Cardiac fibroblast (primary cell): ENCODE results near the gene HDAC9.
A peak's percentile ranks its signal among the peaks of the same experiment; 100 is the strongest.

Experiments
- DNase-seq, 2 donors: peaks; one replicate each; pipeline versions ENCODE4 v3.0.0 to v3.0.0-alpha.2; 2010; ENCODE audit warnings: low read depth in 2 of 2
- H3K4me3 ChIP-seq, 2 donors: replicated peaks in 1 of 2; 1 replicate in 1 of 2; 2 replicates in 1 of 2; pipeline ENCODE4 v1.5.1; 2011; ENCODE audit warnings: low read depth in 2 of 2, low read length in 2 of 2, mild to moderate bottlenecking in 2 of 2, moderate library complexity in 1 of 2
- TF ChIP-seq, protein P1 (sequence below): IDR thresholded peaks from one replicate; pipeline ENCODE4 v1.5.1; 2011; ENCODE audit warnings: low read depth, mild to moderate bottlenecking, low read length, inconsistent platforms

The HDAC9 gene

DNA sequence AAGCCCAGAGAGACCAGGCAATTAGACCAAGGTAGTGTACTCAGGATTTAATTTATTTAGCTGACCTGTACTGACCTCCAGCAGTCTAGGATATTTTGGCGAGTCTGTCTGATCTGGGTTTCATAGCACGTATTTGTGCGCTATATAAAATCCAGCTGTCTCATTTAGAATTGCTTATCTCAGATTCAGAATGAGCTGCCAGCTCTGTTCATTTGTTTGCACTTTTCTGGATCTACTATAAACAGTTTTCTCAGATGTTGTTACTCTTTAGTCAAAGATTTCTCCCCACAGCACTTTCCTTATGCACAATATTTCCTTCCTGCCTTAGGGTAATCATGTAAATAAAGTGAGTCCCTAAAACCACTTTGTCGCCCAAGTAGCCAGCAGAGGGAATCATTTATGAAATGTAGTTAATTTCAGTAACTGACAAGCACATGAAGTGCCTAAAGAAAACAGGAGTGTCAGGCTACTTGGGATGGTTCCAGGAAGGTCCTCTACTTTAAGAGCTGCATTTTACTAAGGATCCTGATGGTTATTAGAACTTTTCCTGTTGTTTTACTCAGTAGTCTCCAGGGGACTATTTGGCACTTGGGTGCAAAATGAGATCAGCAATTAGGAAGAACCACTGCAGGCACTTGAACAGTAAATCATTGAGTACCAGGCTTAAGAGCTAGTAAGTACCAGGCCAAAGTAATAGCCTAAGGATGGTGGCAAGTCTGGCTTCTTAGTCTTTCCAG, 395.5 kb downstream of the HDAC9 start:
- TF ChIP-seq, protein P1, sequence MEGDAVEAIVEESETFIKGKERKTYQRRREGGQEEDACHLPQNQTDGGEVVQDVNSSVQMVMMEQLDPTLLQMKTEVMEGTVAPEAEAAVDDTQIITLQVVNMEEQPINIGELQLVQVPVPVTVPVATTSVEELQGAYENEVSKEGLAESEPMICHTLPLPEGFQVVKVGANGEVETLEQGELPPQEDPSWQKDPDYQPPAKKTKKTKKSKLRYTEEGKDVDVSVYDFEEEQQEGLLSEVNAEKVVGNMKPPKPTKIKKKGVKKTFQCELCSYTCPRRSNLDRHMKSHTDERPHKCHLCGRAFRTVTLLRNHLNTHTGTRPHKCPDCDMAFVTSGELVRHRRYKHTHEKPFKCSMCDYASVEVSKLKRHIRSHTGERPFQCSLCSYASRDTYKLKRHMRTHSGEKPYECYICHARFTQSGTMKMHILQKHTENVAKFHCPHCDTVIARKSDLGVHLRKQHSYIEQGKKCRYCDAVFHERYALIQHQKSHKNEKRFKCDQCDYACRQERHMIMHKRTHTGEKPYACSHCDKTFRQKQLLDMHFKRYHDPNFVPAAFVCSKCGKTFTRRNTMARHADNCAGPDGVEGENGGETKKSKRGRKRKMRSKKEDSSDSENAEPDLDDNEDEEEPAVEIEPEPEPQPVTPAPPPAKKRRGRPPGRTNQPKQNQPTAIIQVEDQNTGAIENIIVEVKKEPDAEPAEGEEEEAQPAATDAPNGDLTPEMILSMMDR: no peak
- DNase-seq: peak in 1 of 2 donors; percentile 61
- H3K4me3 ChIP-seq: no peak overlapping the region

DNA sequence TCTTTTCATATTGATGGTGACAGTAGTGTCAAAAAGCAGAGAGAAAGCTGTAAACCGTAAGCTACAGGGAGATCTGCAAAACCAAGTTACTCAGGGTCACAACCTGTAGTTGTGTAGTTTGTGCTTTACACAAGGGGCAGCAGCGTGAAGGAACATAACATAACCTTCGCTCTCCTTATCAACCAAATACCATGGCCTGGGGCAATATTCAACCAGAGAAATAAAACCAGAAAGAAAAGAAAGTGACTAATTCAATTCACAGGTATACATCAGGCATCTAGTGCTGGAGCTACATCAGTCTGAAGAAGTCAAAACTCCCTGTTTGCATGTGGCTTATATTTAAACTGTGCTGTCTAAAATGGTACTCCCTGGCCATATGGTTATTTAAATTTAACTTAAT, 397.6 kb downstream of the HDAC9 start:
- TF ChIP-seq, protein P1: no peak
- DNase-seq: no peak
- no peak overlapping the region for H3K4me3 ChIP-seq

DNA sequence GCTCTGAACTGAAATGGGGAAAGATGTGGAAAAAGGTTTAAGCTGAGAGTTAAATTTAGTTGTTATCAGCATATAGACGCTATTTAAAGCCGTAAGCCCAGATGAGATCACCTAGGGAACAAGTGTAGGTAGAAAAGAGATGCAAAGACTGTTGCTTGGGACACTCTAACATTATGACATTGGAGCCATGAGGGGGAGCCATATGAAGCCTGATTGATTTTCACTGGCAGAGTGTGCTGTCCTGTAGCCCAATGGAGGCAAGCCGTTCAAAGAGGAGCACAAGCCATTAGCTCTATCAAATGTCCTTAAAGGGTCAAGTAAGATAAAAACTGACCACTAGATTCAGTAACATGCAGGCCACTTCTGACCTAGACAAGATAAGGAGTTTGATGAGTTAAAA, 398.6 kb downstream of the HDAC9 start:
- DNase-seq: no peak

DNA sequence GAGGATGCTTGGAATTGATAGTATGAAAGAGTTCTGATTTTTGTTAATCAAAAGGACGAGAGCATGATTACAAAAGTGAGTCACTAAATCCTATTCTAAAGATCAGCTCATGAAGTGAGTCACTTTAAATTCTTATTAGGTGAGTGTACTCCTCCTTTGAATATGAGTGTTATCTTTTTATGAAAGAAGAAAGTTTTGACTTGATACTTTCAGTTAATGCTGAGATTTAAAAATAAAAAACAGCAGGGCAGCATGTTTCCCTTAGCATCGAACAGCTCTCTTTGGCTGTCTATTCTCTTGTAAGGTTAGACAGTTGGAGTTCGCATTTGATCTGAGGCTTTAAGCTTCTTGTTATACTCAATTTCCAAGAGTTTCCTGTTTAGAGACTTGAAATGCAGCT, 399.9 kb downstream of the HDAC9 start:
- peak overlapping the region in 1 of 2 donors; percentile 20 for H3K4me3 ChIP-seq
- peak; percentile 39 to 74 for DNase-seq
- TF ChIP-seq, protein P1: no peak

More for the DNA sequence above, 398.6 kb downstream of the HDAC9 start:
- H3K4me3 ChIP-seq: no peak overlapping the region
- TF ChIP-seq, protein P1: no peak

DNA sequence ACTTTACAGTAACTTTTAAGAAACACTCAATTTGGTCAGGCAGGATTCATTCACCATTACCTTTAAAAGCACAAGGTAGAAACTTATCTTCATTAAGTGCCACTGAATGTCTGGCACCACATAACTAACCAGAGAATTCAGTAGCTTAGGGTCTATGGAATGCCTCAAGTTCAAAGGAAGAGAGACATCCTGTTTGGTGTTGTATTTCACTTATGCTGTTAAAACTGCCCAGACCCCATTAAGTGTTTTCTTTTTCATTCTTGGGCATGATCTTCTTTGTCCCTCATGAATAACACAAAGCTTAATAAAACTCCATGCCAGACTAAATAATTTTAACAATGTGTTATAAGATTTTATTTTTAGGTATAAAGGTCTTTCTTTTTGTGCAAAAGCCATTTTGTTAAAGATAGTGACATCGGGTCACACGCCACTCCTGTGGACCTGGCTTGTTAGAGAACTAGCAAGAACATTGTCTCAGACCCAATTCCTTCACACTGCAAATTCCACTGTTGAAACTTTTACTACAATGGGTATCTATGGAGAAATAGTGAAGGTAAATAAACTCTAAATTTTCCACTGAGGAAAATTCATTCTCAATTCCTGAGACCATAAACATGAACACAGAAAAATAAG, 400.9 kb downstream of the HDAC9 start:
- no peak overlapping the region for H3K4me3 ChIP-seq
- TF ChIP-seq, protein P1: no peak
- peak in 1 of 2 donors; percentile 17 for DNase-seq

DNA sequence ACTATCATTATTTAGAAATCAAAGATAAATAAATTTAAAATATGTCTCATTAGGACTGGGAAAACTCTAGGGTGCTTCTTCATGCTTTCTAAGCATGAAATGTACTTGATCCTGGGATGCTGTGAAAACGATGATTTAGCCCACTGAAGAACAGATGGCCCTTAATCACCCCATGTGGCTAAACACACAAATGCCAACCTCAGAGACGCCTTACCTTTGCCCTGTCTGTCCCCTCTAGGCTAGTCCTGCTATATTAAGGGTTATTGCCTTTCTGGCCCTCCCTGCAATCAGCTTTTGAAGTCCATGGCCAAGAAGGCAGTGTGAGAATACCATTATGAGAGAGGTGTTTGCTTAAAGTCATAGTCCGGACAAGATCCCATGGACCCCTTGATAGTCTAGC, 404.7 kb downstream of the HDAC9 start:
- no peak overlapping the region for H3K4me3 ChIP-seq
- DNase-seq: no peak
- TF ChIP-seq, protein P1: no peak
